Effector memory CD4-positive, alpha-beta T cell (primary cell): Measurements from ENCODE around the gene CROCC.
"Not testable (repeated sequence)": the region's sequence is repeated elsewhere in the genome, so short reads cannot be mapped to it uniquely, and the experiment has no call there.

ENCODE experiments used
- DNase-seq, 3 donors: peaks; one replicate each; pipeline ENCODE4 v3.0.0-alpha.2; 2020
- H3K27ac ChIP-seq: 2 replicates; pipeline ENCODE4 v1.7.0; 2013; ENCODE audit warnings: mild to moderate bottlenecking, low read length, moderate library complexity; ENCODE audit not compliant: insufficient read depth, poor library complexity, severe bottlenecking
- H3K27me3 ChIP-seq: replicated peaks from 2 replicates; pipeline ENCODE4 v1.7.0; 2013; ENCODE audit warnings: mild to moderate bottlenecking, low read length; ENCODE audit not compliant: insufficient read depth, control insufficient read depth, poor library complexity, severe bottlenecking
- H3K36me3 ChIP-seq: 2 replicates; pipeline ENCODE4 v1.7.0; 2013; ENCODE audit warnings: mild to moderate bottlenecking, low read length, moderate library complexity; ENCODE audit not compliant: control insufficient read depth, insufficient read depth
- H3K4me1 ChIP-seq: 2 replicates; pipeline ENCODE4 v1.7.0; 2013; ENCODE audit warnings: low read length, mild to moderate bottlenecking; ENCODE audit not compliant: control insufficient read depth, insufficient read depth, poor library complexity, severe bottlenecking
- H3K4me3 ChIP-seq: 2 replicates; pipeline ENCODE4 v1.7.0; 2013; ENCODE audit warnings: low read length, low read depth, mild to moderate bottlenecking; ENCODE audit not compliant: insufficient read depth, poor library complexity, severe bottlenecking
- H3K9me3 ChIP-seq: 2 replicates; pipeline ENCODE4 v1.7.0; 2013; ENCODE audit warnings: mild to moderate bottlenecking, low read length, moderate library complexity; ENCODE audit not compliant: control insufficient read depth

Gene CROCC

GRCh38 chr1:16915627-16915973 is 6.1 kb upstream of the CROCC start:
- H3K36me3 ChIP-seq = no peaks in the 10 kb centered on the region
- H3K4me1 ChIP-seq = peaks cover 7% of the 10 kb centered on the region
- no peak overlapping the region for H3K27ac ChIP-seq
- no peaks in the 10 kb centered on the region for H3K27me3 ChIP-seq
- no peak overlapping the region for H3K4me3 ChIP-seq
- DNase-seq = no peak
- no peaks in the 10 kb centered on the region for H3K9me3 ChIP-seq

- H3K27ac ChIP-seq, H3K9me3 ChIP-seq, H3K4me3 ChIP-seq, H3K36me3 ChIP-seq, H3K27me3 ChIP-seq, DNase-seq, H3K4me1 ChIP-seq: not testable (repeated sequence)
These were observed 5.5 kb upstream of the CROCC start for GRCh38 chr1:16916036-16916880.

DNA sequence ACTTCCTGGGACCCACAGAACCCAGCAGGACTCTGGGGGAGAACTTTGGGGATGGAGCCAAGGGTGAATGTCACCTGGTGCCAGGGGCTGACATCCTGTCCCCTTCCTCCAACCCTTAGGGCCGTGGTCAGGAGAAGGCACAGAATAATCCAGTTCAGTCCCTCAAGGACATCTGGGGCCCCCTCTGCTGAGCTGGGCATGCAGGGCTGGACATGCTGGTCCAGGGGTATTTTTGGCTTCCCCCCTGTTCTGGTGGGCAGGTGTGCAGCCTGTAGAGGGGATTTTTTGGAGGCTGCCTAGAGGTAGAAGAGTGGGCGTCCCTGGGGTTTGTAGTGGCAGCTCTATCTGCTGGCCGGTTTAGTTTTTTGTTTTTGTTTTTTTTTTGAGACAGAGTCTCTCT is 3.4 kb upstream of the CROCC start:
- no peaks in the 10 kb centered on the region for H3K9me3 ChIP-seq
- no peak for DNase-seq
- H3K36me3 ChIP-seq = no peaks in the 10 kb centered on the region
- H3K27me3 ChIP-seq = no peaks in the 10 kb centered on the region
- H3K27ac ChIP-seq = no peak overlapping the region
- H3K4me1 ChIP-seq = peaks cover 20% of the 10 kb centered on the region
- no peak overlapping the region for H3K4me3 ChIP-seq

GRCh38 chr1:16918936-16919665 is 2.6 kb upstream of the CROCC start:
- H3K27me3 ChIP-seq, H3K36me3 ChIP-seq, DNase-seq, H3K4me3 ChIP-seq, H3K27ac ChIP-seq, H3K9me3 ChIP-seq: not testable (repeated sequence)
- peaks cover 16% of the 10 kb centered on the region for H3K4me1 ChIP-seq

GRCh38 chr1:16920951-16921350 is 780 bp upstream of the CROCC start:
- Histone ChIP-seq H3K27me3 (no peaks in the 10 kb centered on the region), H3K27ac (no peak overlapping the region), H3K36me3 (no peaks in the 10 kb centered on the region), H3K9me3 (no peaks in the 10 kb centered on the region), H3K4me3 (no peak overlapping the region), H3K4me1 (peaks cover 13% of the 10 kb centered on the region)
- no peak for DNase-seq

DNA sequence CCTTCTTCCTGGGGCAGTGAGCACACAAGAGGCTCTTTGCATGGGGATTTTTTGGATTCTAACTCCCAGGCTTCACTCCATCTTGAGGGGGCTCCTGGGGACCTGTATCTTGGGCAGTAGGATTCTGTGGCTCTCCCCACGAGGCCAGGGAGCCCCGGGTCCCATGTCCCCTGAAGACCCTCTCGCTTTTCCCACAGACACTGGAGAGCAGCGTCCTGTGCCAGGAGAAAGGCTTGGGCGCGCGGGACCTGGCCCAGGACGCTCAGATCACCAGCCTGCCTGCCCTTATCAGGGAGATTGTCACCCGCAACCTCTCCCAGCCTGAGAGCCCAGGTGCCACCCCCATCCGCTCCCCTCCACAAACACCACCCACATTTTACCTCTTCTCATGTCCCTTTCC is 735 bp downstream of the CROCC start:
- Histone ChIP-seq H3K36me3 (no peaks in the 10 kb centered on the region), H3K4me3 (no peak overlapping the region), H3K4me1 (peaks cover 13% of the 10 kb centered on the region), H3K27me3 (no peaks in the 10 kb centered on the region), H3K9me3 (no peaks in the 10 kb centered on the region), H3K27ac (no peak overlapping the region)
- no peak for DNase-seq

GRCh38 chr1:16922885-16923431 is 1.2 kb downstream of the CROCC start:
- no peaks in the 10 kb centered on the region for H3K9me3 ChIP-seq
- no peak overlapping the region for H3K27ac ChIP-seq
- no peaks in the 10 kb centered on the region for H3K27me3 ChIP-seq
- no peaks in the 10 kb centered on the region for H3K36me3 ChIP-seq
- H3K4me1 ChIP-seq = peaks cover 13% of the 10 kb centered on the region
- H3K4me3 ChIP-seq = no peak overlapping the region
- DNase-seq = no peak

- no peak overlapping the region for H3K4me3 ChIP-seq
- H3K9me3 ChIP-seq = no peaks in the 10 kb centered on the region
- DNase-seq = no peak
- peaks cover 13% of the 10 kb centered on the region for H3K4me1 ChIP-seq
- H3K27ac ChIP-seq = no peak overlapping the region
- H3K36me3 ChIP-seq = no peaks in the 10 kb centered on the region
- H3K27me3 ChIP-seq = no peaks in the 10 kb centered on the region
These were observed 2.6 kb downstream of the CROCC start for GRCh38 chr1:16924216-16924918.

DNA sequence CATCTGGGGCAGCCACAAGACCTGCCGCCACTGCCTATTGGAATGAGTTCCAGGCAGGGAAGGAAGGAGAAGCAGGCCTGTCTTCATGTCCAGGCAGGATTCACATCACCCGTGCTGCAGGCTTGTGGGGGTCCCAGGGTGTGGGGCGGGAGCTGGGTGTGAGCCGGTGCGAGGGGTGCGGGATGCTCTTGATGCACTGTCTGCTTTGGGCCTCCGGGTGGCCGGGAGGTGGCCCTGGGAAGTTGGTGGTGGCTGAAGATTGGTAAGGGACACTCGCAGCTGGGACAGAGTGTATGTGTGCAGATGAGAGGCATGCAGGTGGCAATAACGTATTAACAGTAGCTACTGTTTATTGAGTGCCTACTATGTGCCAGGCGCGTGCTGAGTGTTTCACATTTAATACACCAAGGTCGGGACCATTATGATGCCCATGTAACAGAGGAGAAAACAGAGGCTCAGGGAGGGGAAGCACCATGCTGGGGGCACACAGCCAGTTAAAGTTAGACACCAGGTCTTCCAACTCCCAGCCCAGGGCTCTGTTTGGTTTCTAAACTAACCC is 3.3 kb downstream of the CROCC start:
- no peak overlapping the region for H3K27ac ChIP-seq
- no peaks in the 10 kb centered on the region for H3K27me3 ChIP-seq

More for the DNA sequence above, 3.3 kb downstream of the CROCC start:
- Histone ChIP-seq H3K4me1 (peaks cover 13% of the 10 kb centered on the region), H3K36me3 (no peaks in the 10 kb centered on the region), H3K9me3 (no peaks in the 10 kb centered on the region), H3K4me3 (no peak overlapping the region)
- DNase-seq = no peak
